Astrocyte (in vitro differentiated cells and primary cell): ENCODE data around the gene PCCB.

Experiments
- EZH2 ChIP-seq: IDR thresholded peaks from 2 replicates; pipeline ENCODE4 v1.6.1; 2012; ENCODE audit warnings: mild to moderate bottlenecking, low read length, inconsistent platforms; ENCODE audit not compliant: insufficient read depth
- TF ChIP-seq, protein P1 (sequence below): IDR thresholded peaks from 2 replicates; pipeline ENCODE4 v1.5.1; 2011; ENCODE audit warnings: low read depth, mild to moderate bottlenecking, inconsistent platforms, low read length, moderate library complexity; ENCODE audit not compliant: insufficient read depth

DNA sequence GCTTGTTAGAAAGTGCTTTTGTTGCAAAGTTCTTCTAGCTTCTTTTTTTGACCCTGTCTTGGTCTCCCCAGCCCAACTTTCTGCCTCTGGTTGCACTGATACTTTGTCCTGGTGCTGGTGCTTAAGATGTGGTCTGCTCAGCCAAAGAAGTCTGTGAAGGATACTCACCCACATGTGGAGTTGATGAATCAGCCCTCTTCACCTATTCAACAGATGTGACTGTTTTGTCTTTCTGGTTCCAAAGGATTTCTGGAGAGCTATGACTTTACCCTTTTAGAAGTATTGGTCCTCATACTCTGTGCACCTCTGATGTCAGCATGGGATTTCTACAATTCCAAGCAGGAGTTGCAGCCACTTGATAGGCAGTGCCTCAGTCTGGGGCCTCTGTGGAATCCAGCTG, 84.1 kb downstream of the PCCB start:
- TF ChIP-seq, protein P1, sequence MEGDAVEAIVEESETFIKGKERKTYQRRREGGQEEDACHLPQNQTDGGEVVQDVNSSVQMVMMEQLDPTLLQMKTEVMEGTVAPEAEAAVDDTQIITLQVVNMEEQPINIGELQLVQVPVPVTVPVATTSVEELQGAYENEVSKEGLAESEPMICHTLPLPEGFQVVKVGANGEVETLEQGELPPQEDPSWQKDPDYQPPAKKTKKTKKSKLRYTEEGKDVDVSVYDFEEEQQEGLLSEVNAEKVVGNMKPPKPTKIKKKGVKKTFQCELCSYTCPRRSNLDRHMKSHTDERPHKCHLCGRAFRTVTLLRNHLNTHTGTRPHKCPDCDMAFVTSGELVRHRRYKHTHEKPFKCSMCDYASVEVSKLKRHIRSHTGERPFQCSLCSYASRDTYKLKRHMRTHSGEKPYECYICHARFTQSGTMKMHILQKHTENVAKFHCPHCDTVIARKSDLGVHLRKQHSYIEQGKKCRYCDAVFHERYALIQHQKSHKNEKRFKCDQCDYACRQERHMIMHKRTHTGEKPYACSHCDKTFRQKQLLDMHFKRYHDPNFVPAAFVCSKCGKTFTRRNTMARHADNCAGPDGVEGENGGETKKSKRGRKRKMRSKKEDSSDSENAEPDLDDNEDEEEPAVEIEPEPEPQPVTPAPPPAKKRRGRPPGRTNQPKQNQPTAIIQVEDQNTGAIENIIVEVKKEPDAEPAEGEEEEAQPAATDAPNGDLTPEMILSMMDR, result no peak
- no peak for TF ChIP-seq EZH2
